ENCODE measurements around the gene IRF2BP1. TPM values are rescaled to one million over a fixed set of nuclear protein-coding genes. Genes with fewer than 3 reads are reported as not detected.

The IRF2BP1 gene
- total RNA-seq, 4 donors from 2014 or later = 17.1 to 40.6 (median 28.6) TPM

DNA sequence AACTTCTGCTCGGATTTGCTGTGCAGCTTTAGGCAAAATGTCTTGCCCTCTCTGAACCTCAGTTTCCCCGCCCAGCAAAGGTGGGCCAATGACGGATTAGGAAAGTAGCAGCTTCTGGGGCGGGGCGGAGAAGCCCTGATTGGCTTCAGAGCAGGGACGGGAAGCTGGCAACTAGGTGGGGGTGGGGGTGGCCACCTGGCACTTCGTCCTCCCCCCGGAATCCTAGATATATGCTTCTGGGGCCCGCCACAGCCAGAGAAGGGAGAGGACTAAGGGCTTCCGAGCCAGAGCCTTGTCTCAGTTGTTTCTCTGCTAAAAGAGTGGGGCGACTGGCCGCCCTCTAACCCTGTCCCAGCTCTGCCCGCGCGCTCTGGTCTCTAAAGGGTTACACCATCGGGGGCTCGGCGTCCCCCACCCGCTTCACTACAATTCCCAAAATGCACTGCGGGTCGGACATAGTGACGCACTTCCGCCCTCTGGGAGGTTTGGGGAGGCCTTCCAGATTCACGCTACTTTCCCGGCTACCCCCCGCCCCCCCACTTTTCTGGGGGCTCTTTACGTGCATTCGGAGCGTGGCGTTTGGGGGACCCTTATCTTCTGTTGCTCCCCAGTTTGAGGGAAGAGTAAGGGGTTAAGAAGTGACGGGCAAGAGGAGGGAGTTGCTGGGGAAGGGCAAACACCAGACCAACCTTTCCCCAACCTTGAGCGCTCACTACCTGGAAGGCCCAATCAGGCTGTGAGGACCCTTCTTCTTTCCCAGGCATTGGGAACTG lies 672 bp upstream of the IRF2BP1 start:
- intact Hi-C loops (cut with DNase I; ENCODE audit: low total_unique reads) (loop anchor here (1.0 to 5.0 kb wide), 5 partner anchors 16 to 1371 kb away; partner anchors contain the start of genes MYPOP, SIX5 and SYMPK), in situ Hi-C loops (cut with MboI; ENCODE audit: low sequenced_read_pairs in 4 of 4) (no loop called here)
- H3K4me3 ChIP-seq = peak overlapping the region; percentile 63 to 84 (median 66)
- DNase-seq (peak; percentile 82 to 89), ATAC-seq (peak; percentile 89 to 91)
- H3K4me1 ChIP-seq = peaks cover 34 to 43% of the 10 kb centered on the region in 2 donors
- no peaks in the 10 kb centered on the region for H3K9me3 ChIP-seq
- peaks cover 0 to 6% of the 10 kb centered on the region in 2 donors for H3K36me3 ChIP-seq
- H3K27ac ChIP-seq = peak overlapping the region; percentile 86 to 95 (median 92)
- H3K27me3 ChIP-seq = no peaks in the 10 kb centered on the region
- TF ChIP-seq CTCF (IDR thresholded peaks at IDR 0.05 in 4 of 5, conservative IDR thresholded peaks at IDR 0.05 in 1 of 5) (peak in 1 of 5 experiments; percentile 11), POLR2A (IDR thresholded peaks at IDR 0.05) (peak; percentile 49 to 63)

GRCh38 chr19:45884682-45885555 lies 1.0 kb downstream of the IRF2BP1 start:
- Histone ChIP-seq H3K27ac (peak overlapping the region; percentile 86 to 95 (median 92)), H3K4me3 (peak overlapping the region; percentile 63 to 84 (median 66)), H3K36me3 (peaks cover 0 to 6% of the 10 kb centered on the region in 2 donors), H3K9me3 (no peaks in the 10 kb centered on the region), H3K27me3 (no peaks in the 10 kb centered on the region), H3K4me1 (peaks cover 34 to 44% of the 10 kb centered on the region in 2 donors)
- DNase-seq (no peak), ATAC-seq (no peak)
- no peak for TF ChIP-seq POLR2A (IDR thresholded peaks at IDR 0.05)
- no peak for TF ChIP-seq CTCF (IDR thresholded peaks at IDR 0.05 in 4 of 5, conservative IDR thresholded peaks at IDR 0.05 in 1 of 5)
- in situ Hi-C loops (cut with MboI; ENCODE audit: low sequenced_read_pairs in 4 of 4) = no loop called here
- intact Hi-C loops (cut with DNase I; ENCODE audit: low total_unique reads) = loop anchor here (5.0 kb wide), 1 partner anchor 118 kb away; the partner anchor contains the start of gene SIX5

GRCh38 chr19:45883881-45884681 lies 1.9 kb downstream of the IRF2BP1 start:
- Histone ChIP-seq H3K9me3 (no peaks in the 10 kb centered on the region), H3K4me1 (peaks cover 34 to 44% of the 10 kb centered on the region in 2 donors), H3K36me3 (peaks cover 0 to 6% of the 10 kb centered on the region in 2 donors), H3K27me3 (no peaks in the 10 kb centered on the region), H3K27ac (peak overlapping the region; percentile 47 to 95 (median 92)), H3K4me3 (peak overlapping the region; percentile 0 to 84 (median 35))
- TF ChIP-seq CTCF (IDR thresholded peaks at IDR 0.05 in 4 of 5, conservative IDR thresholded peaks at IDR 0.05 in 1 of 5) (no peak), POLR2A (IDR thresholded peaks at IDR 0.05) (no peak)
- no peak for ATAC-seq
- no peak for DNase-seq
- intact Hi-C loops (cut with DNase I; ENCODE audit: low total_unique reads) = no loop called here
- in situ Hi-C loops (cut with MboI; ENCODE audit: low sequenced_read_pairs in 4 of 4) = no loop called here

GRCh38 chr19:45883586-45883880 lies 2.4 kb downstream of the IRF2BP1 start:
- peaks cover 34 to 44% of the 10 kb centered on the region in 2 donors for H3K4me1 ChIP-seq
- H3K27ac ChIP-seq = peak overlapping the region; percentile 44 to 90 (median 57)
- ATAC-seq (no peak), DNase-seq (no peak)
- peak in 2 of 5 experiments; percentile 18 to 37 for TF ChIP-seq CTCF (IDR thresholded peaks at IDR 0.05 in 4 of 5, conservative IDR thresholded peaks at IDR 0.05 in 1 of 5)
- TF ChIP-seq POLR2A (IDR thresholded peaks at IDR 0.05) = no peak
- H3K9me3 ChIP-seq = no peaks in the 10 kb centered on the region
- no peaks in the 10 kb centered on the region for H3K27me3 ChIP-seq
- in situ Hi-C loops (cut with MboI; ENCODE audit: low sequenced_read_pairs in 4 of 4) (no loop called here), intact Hi-C loops (cut with DNase I; ENCODE audit: low total_unique reads) (no loop called here)
- H3K36me3 ChIP-seq = peaks cover 0 to 6% of the 10 kb centered on the region in 2 donors
- H3K4me3 ChIP-seq = peak overlapping the region in 3 of 4 donors; percentile 0 to 9 (median 4)
